Naive B cell (primary cell): ENCODE measurements around the gene INHBA. TPM values are rescaled to one million over a fixed set of nuclear protein-coding genes. Genes with fewer than 3 reads are reported as not detected.

Experiments
- ATAC-seq, 2 donors: fragments of 150-1000 bp; cut with Tn5 transposase; 2 replicates each; pipeline ENCODE4 v1.10.0; 2021; ENCODE audit warnings: low read depth in 2 of 2, mild to moderate bottlenecking in 2 of 2, moderate library complexity in 2 of 2
- DNase-seq: peaks from one replicate; pipeline ENCODE4 v3.0.0; 2022
- H3K27ac Mint-ChIP-seq, 6 donors: one replicate each; pipeline ENCODE4 v1.8.0; 2020 to 2022; ENCODE audit warnings: mild to moderate bottlenecking in 6 of 6, mixed read lengths in 6 of 6, moderate library complexity in 5 of 6, inconsistent platforms in 2 of 6
- H3K27me3 Mint-ChIP-seq, 3 donors: one replicate each; pipeline ENCODE4 v1.8.0; 2021 to 2022; ENCODE audit warnings: mixed read lengths in 3 of 3, mild to moderate bottlenecking in 1 of 3
- H3K36me3 Mint-ChIP-seq, 2 donors: one replicate each; pipeline ENCODE4 v1.8.0; 2020 to 2022; ENCODE audit warnings: mixed read lengths in 2 of 2, inconsistent platforms in 1 of 2, mild to moderate bottlenecking in 1 of 2
- H3K4me1 Mint-ChIP-seq, 3 donors: one replicate each; pipeline ENCODE4 v1.8.0; 2020 to 2022; ENCODE audit warnings: mixed read lengths in 3 of 3, inconsistent platforms in 1 of 3, mild to moderate bottlenecking in 1 of 3, moderate library complexity in 1 of 3
- H3K4me3 Mint-ChIP-seq, 8 donors: one replicate each; pipeline ENCODE4 v1.8.0; 2020 to 2022; ENCODE audit warnings: mild to moderate bottlenecking in 8 of 8, mixed read lengths in 8 of 8, moderate library complexity in 8 of 8, inconsistent platforms in 2 of 8
- H3K9me3 Mint-ChIP-seq, 7 donors: one replicate each; pipeline ENCODE4 v1.8.0; 2020 to 2022; ENCODE audit warnings: mixed read lengths in 7 of 7, mild to moderate bottlenecking in 5 of 7, inconsistent platforms in 2 of 7, moderate library complexity in 1 of 7
- polyA plus RNA-seq, 6 donors: library from polyadenylated mRNA; unstranded; fragments of 300-500 nt; fragmentation: Illumina TruSeq; gene quantifications; one replicate each; pipeline ENCODE4 v1.2.3, GENCODE V29; 2021; ENCODE audit warnings: low read depth in 6 of 6

INHBA gene
- polyA plus RNA-seq, 6 donors from 2014 or later: not detected

DNA sequence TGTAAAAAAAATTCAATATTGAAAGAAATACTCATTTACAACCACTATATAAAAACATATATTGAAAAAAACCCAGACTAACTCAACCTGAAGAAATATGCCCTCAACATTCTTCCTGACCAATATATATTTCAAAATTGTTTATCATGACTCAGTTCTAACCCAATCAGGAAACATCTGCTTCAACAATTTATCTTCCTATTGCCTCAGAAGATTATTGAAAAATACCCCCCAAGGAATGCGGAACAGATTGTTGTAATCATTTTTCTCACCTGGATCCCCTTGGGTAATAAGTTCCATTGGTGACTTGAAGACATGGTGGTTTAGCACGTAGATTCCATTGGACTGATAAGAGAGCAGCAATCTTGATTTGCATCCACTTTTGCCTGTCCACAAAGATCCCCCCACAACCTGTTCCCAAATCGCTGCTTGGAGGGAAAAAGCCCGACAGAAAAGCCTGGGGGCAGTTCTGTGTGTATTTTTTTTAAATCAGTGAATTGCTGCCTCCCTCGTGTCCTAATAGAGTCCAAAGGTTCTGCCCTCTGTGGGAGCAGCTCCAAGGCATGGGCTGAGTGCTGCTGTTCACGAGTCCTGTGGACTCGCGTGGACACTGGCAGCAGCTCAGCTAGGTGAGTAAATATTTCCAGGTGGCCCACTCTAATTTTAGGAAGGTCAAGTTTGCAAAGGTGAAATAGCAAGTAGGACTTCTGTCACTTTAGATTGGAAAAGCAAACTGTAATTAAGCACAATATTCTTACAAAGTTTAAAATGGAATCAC, 5.9 kb upstream of the INHBA start:
- no peak for ATAC-seq
- peaks cover 0 to 10% (median 5%) of the 10 kb centered on the region in 3 donors for H3K27me3 Mint-ChIP-seq
- no peaks in the 10 kb centered on the region for H3K9me3 Mint-ChIP-seq
- H3K36me3 Mint-ChIP-seq: no peaks in the 10 kb centered on the region
- peak overlapping the region in 1 of 8 donors; percentile 40 for H3K4me3 Mint-ChIP-seq
- no peak overlapping the region for H3K27ac Mint-ChIP-seq
- H3K4me1 Mint-ChIP-seq: peaks cover 12 to 22% (median 21%) of the 10 kb centered on the region in 3 donors
- DNase-seq: no peak

- no peaks in the 10 kb centered on the region for H3K36me3 Mint-ChIP-seq
- H3K4me1 Mint-ChIP-seq: peaks cover 12 to 22% (median 21%) of the 10 kb centered on the region in 3 donors
- no peak for ATAC-seq
- H3K9me3 Mint-ChIP-seq: no peaks in the 10 kb centered on the region
- peak overlapping the region; percentile 43 to 94 (median 90) for H3K4me3 Mint-ChIP-seq
- peaks cover 9 to 18% (median 13%) of the 10 kb centered on the region in 3 donors for H3K27me3 Mint-ChIP-seq
- H3K27ac Mint-ChIP-seq: no peak overlapping the region
- no peak for DNase-seq
Observed at GRCh38 chr7:41706228-41706930, 3.5 kb upstream of the INHBA start.

DNA sequence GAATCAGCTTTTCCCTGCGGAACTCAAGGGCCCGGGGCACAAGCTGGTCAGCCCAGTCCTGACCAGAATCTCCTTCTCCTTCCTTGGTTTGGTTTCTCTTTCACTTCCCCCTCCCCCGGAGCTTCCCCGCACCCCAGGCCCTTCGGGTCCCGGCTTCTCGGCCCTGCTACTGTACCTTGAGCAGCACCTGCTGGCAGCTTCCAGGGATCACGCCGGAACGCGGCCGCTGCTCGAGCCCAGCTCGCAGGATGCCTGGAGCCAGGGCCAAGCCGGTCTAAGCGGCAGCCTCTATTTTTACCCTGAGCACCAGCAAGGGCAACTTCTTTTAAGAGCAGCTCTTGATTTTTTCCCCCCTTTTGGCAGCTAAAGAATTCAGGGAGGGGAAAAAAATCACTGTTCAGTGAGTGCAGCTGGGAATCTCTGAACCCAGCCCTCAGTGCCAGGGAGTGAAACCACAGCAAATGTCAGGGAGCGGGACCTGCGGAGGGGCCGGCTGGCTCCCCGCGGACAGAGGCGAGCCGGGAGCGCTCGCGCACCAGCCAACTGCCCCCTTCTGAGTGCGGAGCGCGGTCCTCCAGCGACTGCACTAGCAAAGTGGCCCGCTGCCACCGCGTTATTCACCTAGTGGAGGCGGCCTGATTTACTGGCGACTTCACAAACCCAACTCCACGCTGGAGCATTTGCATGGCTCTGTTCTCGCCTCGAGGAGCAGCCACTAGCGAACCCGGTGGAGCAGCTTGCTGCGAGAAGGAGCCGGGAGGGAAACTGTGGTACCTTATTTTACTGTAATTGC, 2.4 kb upstream of the INHBA start:
- DNase-seq (peak; percentile 71), ATAC-seq (peak; percentile 94 to 96)
- Mint-ChIP-seq H3K36me3 (no peaks in the 10 kb centered on the region), H3K27me3 (peaks cover 18 to 29% (median 19%) of the 10 kb centered on the region in 3 donors), H3K4me3 (peak overlapping the region; percentile 84 to 94 (median 90)), H3K27ac (peak overlapping the region; percentile 39 to 70 (median 66)), H3K9me3 (no peaks in the 10 kb centered on the region), H3K4me1 (peaks cover 17 to 31% (median 26%) of the 10 kb centered on the region in 3 donors)

DNA sequence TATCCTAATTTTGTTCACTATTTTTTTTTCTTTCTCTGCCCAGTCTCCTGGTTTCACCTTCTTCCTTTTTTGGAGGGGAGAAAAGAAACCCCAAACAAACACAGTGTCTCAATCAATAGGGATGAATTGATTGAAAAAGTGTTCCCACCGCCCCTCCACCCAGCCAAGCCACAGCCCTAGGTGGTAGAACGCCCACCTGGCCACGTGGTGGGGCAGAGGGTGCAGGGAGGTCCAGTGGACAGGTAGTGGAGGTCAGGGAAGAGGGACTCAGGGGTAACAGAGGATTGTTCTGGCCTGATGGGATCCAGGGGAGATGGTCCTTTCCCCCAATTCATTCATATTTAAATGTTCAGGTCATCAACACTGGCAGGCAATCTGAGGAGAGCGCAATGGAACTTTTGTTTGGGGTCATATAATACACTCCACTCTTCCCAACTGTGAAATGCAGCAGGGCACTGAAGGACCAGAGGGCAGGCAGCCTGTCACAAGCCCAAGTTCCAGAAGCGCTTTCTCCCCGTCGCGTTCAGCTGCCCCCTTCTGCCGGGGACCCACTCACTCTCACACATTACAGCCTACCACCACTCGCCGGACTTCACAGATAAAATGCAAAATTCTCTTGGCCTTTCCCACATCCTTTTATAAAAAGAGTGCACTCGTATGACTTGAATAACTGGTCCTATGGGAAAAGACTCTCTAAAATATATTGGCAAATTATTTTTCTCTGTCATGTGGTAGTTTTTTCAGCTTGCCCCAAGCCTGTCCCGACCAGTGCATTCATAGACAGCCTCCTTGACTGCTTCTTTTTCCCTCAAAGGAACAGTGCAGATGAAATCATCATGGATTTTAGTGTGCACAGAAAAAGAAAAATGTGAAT, 1.6 kb downstream of the INHBA start:
- Mint-ChIP-seq H3K4me1 (peaks cover 31 to 48% (median 39%) of the 10 kb centered on the region in 3 donors), H3K27me3 (peaks cover 34 to 51% (median 46%) of the 10 kb centered on the region in 3 donors), H3K9me3 (no peaks in the 10 kb centered on the region), H3K4me3 (peak overlapping the region in 3 of 8 donors; percentile 5 to 66 (median 34)), H3K36me3 (no peaks in the 10 kb centered on the region), H3K27ac (no peak overlapping the region)
- DNase-seq (no peak), ATAC-seq (no peak)

GRCh38 chr7:41700044-41700471, 2.8 kb downstream of the INHBA start:
- H3K27me3 Mint-ChIP-seq: peaks cover 40 to 64% (median 55%) of the 10 kb centered on the region in 3 donors

GRCh38 chr7:41699516-41699915, 3.4 kb downstream of the INHBA start:
- peak overlapping the region; percentile 25 to 89 (median 76) for H3K4me3 Mint-ChIP-seq
- H3K9me3 Mint-ChIP-seq: no peaks in the 10 kb centered on the region
- ATAC-seq: peak; percentile 42 to 58
- peaks cover 42 to 68% (median 60%) of the 10 kb centered on the region in 3 donors for H3K27me3 Mint-ChIP-seq
- no peaks in the 10 kb centered on the region for H3K36me3 Mint-ChIP-seq
- peaks cover 23 to 35% (median 26%) of the 10 kb centered on the region in 3 donors for H3K4me1 Mint-ChIP-seq
- DNase-seq: no peak
- H3K27ac Mint-ChIP-seq: peak overlapping the region in 2 of 6 donors; percentile 11 to 60

More at GRCh38 chr7:41700044-41700471, 2.8 kb downstream of the INHBA start:
- H3K9me3 Mint-ChIP-seq: no peaks in the 10 kb centered on the region
- DNase-seq (no peak), ATAC-seq (peak in 1 of 2 donors; percentile 28)
- no peaks in the 10 kb centered on the region for H3K36me3 Mint-ChIP-seq
- H3K4me1 Mint-ChIP-seq: peaks cover 26 to 39% (median 28%) of the 10 kb centered on the region in 3 donors
- peak overlapping the region; percentile 25 to 89 (median 77) for H3K4me3 Mint-ChIP-seq
- H3K27ac Mint-ChIP-seq: peak overlapping the region in 4 of 6 donors; percentile 11 to 87 (median 58)

DNA sequence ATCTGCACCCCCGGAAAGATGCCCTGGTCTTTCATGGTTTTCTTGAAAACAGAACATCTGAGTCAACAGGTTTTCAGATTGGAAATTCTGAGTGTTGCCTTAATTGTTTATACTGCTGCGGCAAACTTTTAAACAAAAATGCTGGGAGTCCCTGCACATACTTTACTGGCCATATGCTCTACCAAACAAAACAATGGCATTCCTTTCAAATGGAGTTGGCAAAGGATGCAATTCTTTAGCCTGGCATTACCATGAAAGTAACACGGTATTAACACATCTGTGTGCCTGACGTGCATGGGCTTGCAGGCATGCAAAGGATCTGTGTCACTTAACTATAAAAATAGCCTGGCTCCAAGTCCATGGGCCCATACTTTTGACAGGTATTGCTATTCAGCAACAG, 4.2 kb downstream of the INHBA start:
- peaks cover 18 to 28% (median 20%) of the 10 kb centered on the region in 3 donors for H3K4me1 Mint-ChIP-seq
- H3K4me3 Mint-ChIP-seq: no peak overlapping the region
- DNase-seq (no peak), ATAC-seq (no peak)
- H3K27ac Mint-ChIP-seq: no peak overlapping the region
- H3K27me3 Mint-ChIP-seq: peaks cover 49 to 70% (median 63%) of the 10 kb centered on the region in 3 donors
- no peaks in the 10 kb centered on the region for H3K9me3 Mint-ChIP-seq
- no peaks in the 10 kb centered on the region for H3K36me3 Mint-ChIP-seq

- peaks cover 50 to 70% (median 63%) of the 10 kb centered on the region in 3 donors for H3K27me3 Mint-ChIP-seq
- H3K4me1 Mint-ChIP-seq: peaks cover 18 to 28% (median 20%) of the 10 kb centered on the region in 3 donors
- DNase-seq: no peak
- no peaks in the 10 kb centered on the region for H3K36me3 Mint-ChIP-seq
- no peak for ATAC-seq
- no peak overlapping the region for H3K4me3 Mint-ChIP-seq
- H3K9me3 Mint-ChIP-seq: no peaks in the 10 kb centered on the region
- no peak overlapping the region for H3K27ac Mint-ChIP-seq
Observed at GRCh38 chr7:41698114-41698513, 4.8 kb downstream of the INHBA start.

DNA sequence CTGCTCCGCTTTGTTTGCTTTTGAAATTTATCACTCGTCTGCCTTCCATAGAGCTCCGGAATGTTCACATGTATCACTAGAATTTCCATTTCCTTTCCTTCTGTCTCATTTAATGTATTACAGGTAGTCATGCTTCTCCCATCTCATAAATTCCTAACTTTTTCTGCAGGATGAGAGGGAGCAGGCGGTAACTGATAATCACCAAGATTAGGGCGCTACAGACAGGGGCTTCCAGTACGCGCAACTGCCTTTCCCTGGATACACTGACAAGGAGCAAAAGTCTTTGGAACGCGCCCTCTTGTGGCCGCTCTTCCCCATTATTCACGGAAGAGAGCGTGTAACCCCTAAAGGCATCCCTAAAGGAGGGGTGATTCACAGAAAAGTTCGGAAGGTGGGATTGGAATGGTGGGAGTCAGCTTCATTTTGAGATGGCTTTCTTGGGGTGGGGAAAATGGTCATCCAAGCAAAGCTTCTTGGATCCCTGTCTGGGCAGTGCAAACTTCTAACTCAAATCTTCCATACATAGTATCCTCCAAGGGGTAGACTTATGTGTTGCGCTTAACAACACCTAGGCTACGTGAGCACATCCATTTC, 6.5 kb downstream of the INHBA start:
- Mint-ChIP-seq H3K27ac (peak overlapping the region in 1 of 6 donors; percentile 42), H3K4me1 (peaks cover 18 to 28% (median 20%) of the 10 kb centered on the region in 3 donors), H3K4me3 (no peak overlapping the region), H3K36me3 (no peaks in the 10 kb centered on the region), H3K9me3 (no peaks in the 10 kb centered on the region), H3K27me3 (peaks cover 43 to 63% (median 62%) of the 10 kb centered on the region in 3 donors)
- peak in 1 of 2 donors; percentile 37 for ATAC-seq
- DNase-seq: no peak

GRCh38 chr7:41695661-41696322, 7.1 kb downstream of the INHBA start:
- no peak for DNase-seq
- ATAC-seq: no peak
- Mint-ChIP-seq H3K36me3 (no peaks in the 10 kb centered on the region), H3K27ac (no peak overlapping the region), H3K27me3 (peaks cover 37 to 57% (median 56%) of the 10 kb centered on the region in 3 donors), H3K4me1 (peaks cover 18 to 24% (median 20%) of the 10 kb centered on the region in 3 donors), H3K9me3 (no peaks in the 10 kb centered on the region), H3K4me3 (no peak overlapping the region)

DNA sequence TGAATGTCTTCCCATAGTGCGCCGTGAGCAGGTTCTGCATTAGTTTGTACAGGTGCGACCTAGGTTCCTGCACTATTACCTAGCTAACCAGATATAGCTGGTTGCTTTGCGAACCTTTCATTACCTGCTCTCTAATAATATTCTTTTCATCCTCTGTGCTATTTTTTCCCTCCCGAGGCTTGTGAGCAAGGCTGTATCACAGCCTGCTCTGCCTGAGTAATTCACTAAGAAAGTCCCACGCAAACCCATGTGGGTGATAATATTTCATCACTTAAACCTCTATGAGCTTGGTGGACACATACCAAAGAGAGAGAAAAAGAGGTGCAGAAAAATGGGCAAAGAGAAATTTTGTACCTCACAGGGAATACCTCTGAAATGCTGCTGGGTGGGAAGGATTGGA, 8.4 kb downstream of the INHBA start:
- no peak for ATAC-seq
- no peak overlapping the region for H3K27ac Mint-ChIP-seq
- peaks cover 30 to 50% (median 48%) of the 10 kb centered on the region in 3 donors for H3K27me3 Mint-ChIP-seq

More for the DNA sequence above, 8.4 kb downstream of the INHBA start:
- H3K9me3 Mint-ChIP-seq: no peaks in the 10 kb centered on the region
- DNase-seq: no peak
- no peaks in the 10 kb centered on the region for H3K36me3 Mint-ChIP-seq
- peaks cover 5 to 11% (median 8%) of the 10 kb centered on the region in 3 donors for H3K4me1 Mint-ChIP-seq
- H3K4me3 Mint-ChIP-seq: no peak overlapping the region
